GM23248 (cell line): ENCODE measurements around the gene UHRF2. TPM values are rescaled to one million over a fixed set of nuclear protein-coding genes. Genes with fewer than 3 reads are reported as not detected.

Experiments used
- DNase-seq: peaks from one replicate; pipeline ENCODE4 v3.0.0-alpha.2; 2015
- H2AFZ ChIP-seq: fragments of 200-600 bp; sonication (generic); 2 replicates; pipeline ENCODE4 v1.6.1; 2016; ENCODE audit warnings: antibody characterized with exemption
- H3F3A ChIP-seq: fragments of 200-600 bp; sonication (generic); 2 replicates; pipeline ENCODE4 v1.6.1; 2016; ENCODE audit warnings: mild to moderate bottlenecking, antibody characterized with exemption, mixed run types; ENCODE audit not compliant: insufficient read depth
- H3K27ac ChIP-seq: fragments of 200-600 bp; sonication (generic); 2 replicates; pipeline ENCODE4 v1.5.1; 2016; ENCODE audit warnings: mild to moderate bottlenecking
- H3K27me3 ChIP-seq: fragments of 200-600 bp; sonication (generic); replicated peaks from 2 replicates; pipeline ENCODE4 v1.6.1; 2016; ENCODE audit warnings: mild to moderate bottlenecking; ENCODE audit not compliant: insufficient read depth
- H3K36me3 ChIP-seq: fragments of 200-600 bp; sonication (generic); 2 replicates; pipeline ENCODE4 v1.6.1; 2016; ENCODE audit warnings: low read depth, mild to moderate bottlenecking
- H3K4me1 ChIP-seq: fragments of 200-600 bp; sonication (generic); 2 replicates; pipeline ENCODE4 v1.6.1; 2016; ENCODE audit warnings: mild to moderate bottlenecking; ENCODE audit not compliant: insufficient read depth
- H3K4me2 ChIP-seq: fragments of 200-600 bp; sonication (generic); one replicate; pipeline ENCODE4 v1.6.1; 2016; ENCODE audit warnings: mild to moderate bottlenecking; ENCODE audit not compliant: unreplicated experiment
- H3K4me3 ChIP-seq: fragments of 200-600 bp; sonication (generic); 2 replicates; pipeline ENCODE4 v1.5.1; 2016; ENCODE audit warnings: mild to moderate bottlenecking
- H3K79me2 ChIP-seq: fragments of 200-600 bp; sonication (generic); 2 replicates; pipeline ENCODE4 v1.6.1; 2016; ENCODE audit warnings: mild to moderate bottlenecking; ENCODE audit not compliant: insufficient read depth
- H3K9ac ChIP-seq: fragments of 200-600 bp; sonication (generic); 2 replicates; pipeline ENCODE4 v1.6.1; 2016; ENCODE audit warnings: mild to moderate bottlenecking
- H3K9me2 ChIP-seq: fragments of 200-600 bp; sonication (generic); 2 replicates; pipeline ENCODE4 v1.6.1; 2016; ENCODE audit warnings: mixed run types, mild to moderate bottlenecking, moderate library complexity; ENCODE audit not compliant: insufficient read depth
- H3K9me3 ChIP-seq: fragments of 200-600 bp; sonication (generic); one replicate; pipeline ENCODE4 v1.6.1; 2017; ENCODE audit warnings: low read depth
- H4K20me1 ChIP-seq: fragments of 200-600 bp; sonication (generic); 2 replicates; pipeline ENCODE4 v1.6.0; 2016; ENCODE audit not compliant: insufficient read depth
- EZH2 ChIP-seq: fragments of 200-600 bp; sonication (generic); IDR thresholded peaks from 2 replicates; pipeline ENCODE4 v1.6.1; 2018; ENCODE audit warnings: antibody characterized with exemption, mild to moderate bottlenecking; ENCODE audit not compliant: insufficient read depth, poor library complexity, severe bottlenecking
- EZH2phosphoT487 ChIP-seq: fragments of 200-600 bp; sonication (generic); IDR thresholded peaks from 2 replicates; pipeline ENCODE4 v1.6.1; 2018; ENCODE audit warnings: antibody characterized with exemption, moderate library complexity, mild to moderate bottlenecking, low read depth; ENCODE audit not compliant: insufficient read depth
- WGBS, 2 experiments: methylation state at CpG; one replicate each; pipeline ENCODE4 v1.1.6; 2015 to 2017; ENCODE audit warnings: low lambda C conversion rate in 2 of 2, low coverage in 1 of 2; ENCODE audit errors: missing lambda C conversion rate in 2 of 2; 5-methylcytosine and 5-hydroxymethylcytosine counted together
- in situ Hi-C: fragments of 300-500 bp; cut with MboI; formaldehyde crosslinking; loops from 2 replicates; pipeline ENCODE4 v1.15.0; 2020
- polyA plus RNA-seq: library from polyadenylated mRNA; unstranded; fragments of >200 nt; fragmentation: Nextera tagmentation; extraction: Ambion mirVana; gene quantifications from 2 replicates; pipeline ENCODE4 v1.2.1, GENCODE V29; 2016
- total RNA-seq: library from RNA; depleted of rRNA; stranded (reverse); fragments of >200 nt; shearing (Covaris generic); gene quantifications from 2 replicates; pipeline ENCODE4 v1.2.3, GENCODE V29; 2014

Gene UHRF2
- total and polyA plus RNA-seq, 2 experiments from 2014 or later, result 25.8 to 53.1 TPM

DNA sequence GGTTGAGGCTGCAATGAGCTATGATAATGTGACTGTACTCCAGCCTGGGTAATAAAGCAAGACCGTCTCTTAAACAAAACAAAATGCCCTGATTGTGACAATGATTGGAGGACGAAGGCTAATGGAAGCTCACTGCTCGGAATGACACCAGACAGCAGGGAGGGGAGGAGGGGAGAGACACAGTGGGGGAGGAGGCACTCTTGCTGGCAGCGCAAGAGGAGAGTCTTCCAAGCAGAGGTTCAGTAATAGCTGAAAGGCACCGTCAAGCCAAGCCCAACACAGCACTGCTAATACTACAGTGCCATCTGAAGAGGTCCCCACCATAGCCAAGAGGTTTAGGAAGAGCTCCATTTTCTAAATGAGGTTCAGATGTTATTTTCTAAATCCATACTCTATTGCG is 130.2 kb downstream of the UHRF2 start:
- Histone ChIP-seq H3K9ac (no peak overlapping the region), H4K20me1 (no peaks in the 10 kb centered on the region), H3K4me1 (no peaks in the 10 kb centered on the region), H3K4me2 (no peak overlapping the region), H3K9me2 (no peaks in the 10 kb centered on the region), H3K4me3 (no peak overlapping the region), H3K27ac (no peak overlapping the region), H3K27me3 (no peaks in the 10 kb centered on the region), H3K79me2 (no peaks in the 10 kb centered on the region), H3K36me3 (no peaks in the 10 kb centered on the region), H3F3A (no peaks in the 10 kb centered on the region), H3K9me3 (no peaks in the 10 kb centered on the region), H2AFZ (peak overlapping the region; percentile 53; the same call in 1 of the 2 replicates)
- TF ChIP-seq EZH2 (no peak), EZH2phosphoT487 (no peak)
- DNase-seq, result peak; percentile 3
- WGBS, 2 experiments, result 9 to 10% methylated on average over 6 of the region's 6 CpGs
- in situ Hi-C loops, result no loop called here

DNA sequence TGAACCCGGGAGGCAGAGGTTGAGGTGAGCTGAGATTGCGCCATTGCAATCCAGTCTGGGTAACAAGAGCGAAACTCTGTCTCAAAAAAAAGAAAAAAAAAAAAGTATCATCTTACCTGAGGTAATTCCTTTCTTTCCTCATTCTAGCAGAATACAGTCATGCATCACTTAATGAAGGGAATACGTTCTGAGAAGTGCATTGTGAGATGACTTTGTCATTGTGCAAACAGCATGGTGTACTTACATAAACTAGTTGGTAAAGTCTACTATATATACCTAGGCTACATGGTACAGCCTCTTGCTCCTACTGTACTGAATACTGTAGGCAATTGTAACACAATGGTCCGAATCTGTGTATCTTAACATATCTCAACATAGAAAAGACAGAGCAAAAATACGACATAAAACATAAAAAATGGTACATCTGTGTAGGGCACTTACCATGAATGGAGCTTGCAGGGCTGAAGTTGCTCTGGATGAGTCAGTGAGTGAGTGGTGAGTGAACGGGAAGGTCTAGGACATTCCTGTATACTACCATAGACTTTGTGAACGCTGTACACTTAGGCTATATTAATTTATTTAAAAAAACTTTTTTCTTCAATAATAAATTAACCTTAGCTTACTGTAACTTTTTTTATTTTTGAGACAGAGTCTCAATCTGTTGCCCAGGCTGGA is 132.2 kb downstream of the UHRF2 start:
- Histone ChIP-seq H3K36me3 (no peaks in the 10 kb centered on the region), H3K4me2 (no peak overlapping the region), H3K79me2 (no peaks in the 10 kb centered on the region), H3K9me2 (no peaks in the 10 kb centered on the region), H3K4me3 (no peak overlapping the region), H2AFZ (no peak overlapping the region), H3K9ac (no peak overlapping the region), H3K27ac (no peak overlapping the region), H3K27me3 (no peaks in the 10 kb centered on the region), H3K9me3 (no peaks in the 10 kb centered on the region), H3F3A (no peaks in the 10 kb centered on the region), H4K20me1 (no peaks in the 10 kb centered on the region), H3K4me1 (no peaks in the 10 kb centered on the region)
- in situ Hi-C loops, result no loop called here
- DNase-seq, result no peak
- WGBS, 2 experiments, result 89 to 93% methylated on average over 8 of the region's 8 CpGs
- TF ChIP-seq EZH2 (no peak), EZH2phosphoT487 (no peak)

DNA sequence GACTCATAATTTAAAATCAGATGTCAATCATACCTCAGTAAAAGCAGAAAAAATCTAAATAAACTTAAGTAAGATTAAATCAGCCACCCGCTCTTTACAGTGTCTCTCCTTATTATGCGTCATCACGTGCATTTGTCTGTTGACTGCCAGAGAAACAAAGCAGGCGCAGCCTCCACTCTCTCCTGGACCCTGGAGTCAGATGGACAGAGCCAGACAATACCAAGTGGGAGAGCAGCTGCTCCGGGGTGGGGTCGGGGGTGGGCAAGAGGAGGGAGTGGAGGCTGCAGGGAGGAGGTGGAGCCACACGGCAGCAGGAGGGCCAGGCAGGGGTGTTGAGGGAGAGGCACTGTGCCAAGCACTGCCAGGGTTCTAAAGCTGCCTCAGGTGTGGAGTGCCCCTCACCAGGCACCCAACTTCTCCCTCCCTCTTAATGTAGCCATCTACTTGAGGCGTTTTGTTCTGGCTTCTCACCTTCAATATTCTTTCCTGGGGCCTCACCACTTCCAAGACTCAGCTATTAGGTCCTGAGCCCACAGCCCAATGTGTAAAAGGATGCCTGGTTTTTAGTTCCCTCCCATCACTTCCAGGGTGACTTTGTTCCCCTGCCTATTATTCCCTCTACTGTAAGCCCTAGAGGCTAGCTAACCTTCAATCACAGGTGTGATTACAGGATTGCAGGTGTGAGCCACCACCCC is 136.3 kb downstream of the UHRF2 start:
- H3K4me3 ChIP-seq, result no peak overlapping the region
- in situ Hi-C loops, result no loop called here
- H3F3A ChIP-seq, result peaks cover 16% of the 10 kb centered on the region
- H3K79me2 ChIP-seq, result no peaks in the 10 kb centered on the region
- H3K9me3 ChIP-seq, result no peaks in the 10 kb centered on the region
- H4K20me1 ChIP-seq, result no peaks in the 10 kb centered on the region
- no peaks in the 10 kb centered on the region for H3K36me3 ChIP-seq
- H3K27ac ChIP-seq, result no peak overlapping the region
- peaks cover 11% of the 10 kb centered on the region for H3K4me1 ChIP-seq
- H3K9ac ChIP-seq, result no peak overlapping the region
- H3K9me2 ChIP-seq, result no peaks in the 10 kb centered on the region
- TF ChIP-seq EZH2phosphoT487 (no peak), EZH2 (no peak)
- peak; percentile 18 for DNase-seq
- H3K4me2 ChIP-seq, result no peak overlapping the region
- H2AFZ ChIP-seq, result peak overlapping the region; percentile 70
- H3K27me3 ChIP-seq, result no peaks in the 10 kb centered on the region
- 37 to 38% methylated on average over 7 to 8 of the region's 8 CpGs for WGBS, 2 experiments

DNA sequence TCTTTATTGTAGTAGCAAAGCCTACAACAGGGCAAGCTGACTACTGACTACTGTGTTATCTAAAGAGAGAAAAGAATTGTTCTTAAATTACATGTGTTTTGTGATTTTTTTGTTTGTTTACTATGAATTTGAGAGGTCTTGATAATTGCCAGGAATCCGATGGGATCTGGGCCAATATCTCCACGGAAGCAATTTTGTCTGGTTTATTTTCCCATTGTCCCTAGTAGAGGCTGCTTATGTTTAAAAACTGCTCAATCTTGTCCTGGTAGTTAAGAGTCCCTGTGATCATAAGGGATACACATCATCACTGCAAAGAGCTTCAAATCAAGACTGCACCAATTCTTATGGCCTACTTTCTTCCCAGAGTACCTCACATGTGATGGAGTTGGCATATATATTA is 138.1 kb downstream of the UHRF2 start:
- Histone ChIP-seq H3K27ac (no peak overlapping the region), H2AFZ (no peak overlapping the region), H4K20me1 (no peaks in the 10 kb centered on the region), H3K27me3 (no peaks in the 10 kb centered on the region), H3K4me3 (no peak overlapping the region), H3K9me3 (no peaks in the 10 kb centered on the region), H3K4me1 (peaks cover 11% of the 10 kb centered on the region), H3K9ac (no peak overlapping the region), H3K36me3 (no peaks in the 10 kb centered on the region), H3K79me2 (no peaks in the 10 kb centered on the region), H3K9me2 (no peaks in the 10 kb centered on the region), H3K4me2 (no peak overlapping the region), H3F3A (peaks cover 16% of the 10 kb centered on the region)
- 72 to 79% methylated on average over 2 of the region's 2 CpGs for WGBS, 2 experiments
- no peak for DNase-seq
- TF ChIP-seq EZH2phosphoT487 (no peak), EZH2 (no peak)
- in situ Hi-C loops, result no loop called here
